GM08714 (cell line): ENCODE results near the gene HPS1.

Experiments used
- H3K4me3 ChIP-seq: fragments of 200-500 bp; sonication (Bioruptor generic); 2 replicates; pipeline ENCODE4 v1.5.1; 2014; ENCODE audit warnings: mild to moderate bottlenecking, low read length, inconsistent platforms
- ZNF274 ChIP-seq: IDR thresholded peaks from 2 replicates; pipeline ENCODE4 v1.6.1; 2012; ENCODE audit warnings: mild to moderate bottlenecking, low read depth, low read length

Gene HPS1

DNA sequence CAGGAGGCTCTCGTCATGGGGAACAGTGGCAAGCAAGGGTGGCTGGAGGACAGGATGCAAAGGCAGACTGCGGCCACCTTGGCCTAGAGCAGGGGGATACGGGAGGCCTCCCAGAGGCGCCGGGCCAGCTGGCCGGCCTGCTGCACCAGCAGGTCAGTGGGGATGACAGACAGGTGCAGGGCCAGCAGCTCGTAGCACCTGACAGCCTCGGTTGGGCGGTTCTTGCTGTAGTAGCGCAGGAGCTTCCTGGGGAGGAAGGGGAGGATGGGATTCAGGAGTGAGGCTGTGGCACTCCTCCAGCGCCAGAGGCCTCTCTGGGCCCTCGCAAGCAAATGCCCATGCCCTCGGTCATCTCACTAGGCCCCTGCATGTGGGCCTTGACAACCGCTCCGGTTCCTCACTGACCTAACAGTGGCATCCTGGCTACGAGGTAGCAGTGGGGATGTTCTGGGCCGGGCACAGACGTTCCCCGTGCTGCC is 29.2 kb downstream of the HPS1 start:
- TF ChIP-seq ZNF274: no peak
- H3K4me3 ChIP-seq: no peak overlapping the region

GRCh38 chr10:98416606-98417388 is 29.9 kb downstream of the HPS1 start:
- H3K4me3 ChIP-seq: no peak overlapping the region
- no peak for TF ChIP-seq ZNF274

GRCh38 chr10:98415731-98416119 is 31.0 kb downstream of the HPS1 start:
- no peak overlapping the region for H3K4me3 ChIP-seq
- no peak for TF ChIP-seq ZNF274

GRCh38 chr10:98414932-98415730 is 31.6 kb downstream of the HPS1 start, which contains the start of gene PYROXD2:
TSS of gene PYROXD2 (minus strand) at chr10:98415182. CDS start at chr10:98415135, 47 bp downstream.
- peak within 1 kb of the TSS; percentile 37; the same call in 1 of the 2 replicates for H3K4me3 ChIP-seq
- TF ChIP-seq ZNF274: no peak

DNA sequence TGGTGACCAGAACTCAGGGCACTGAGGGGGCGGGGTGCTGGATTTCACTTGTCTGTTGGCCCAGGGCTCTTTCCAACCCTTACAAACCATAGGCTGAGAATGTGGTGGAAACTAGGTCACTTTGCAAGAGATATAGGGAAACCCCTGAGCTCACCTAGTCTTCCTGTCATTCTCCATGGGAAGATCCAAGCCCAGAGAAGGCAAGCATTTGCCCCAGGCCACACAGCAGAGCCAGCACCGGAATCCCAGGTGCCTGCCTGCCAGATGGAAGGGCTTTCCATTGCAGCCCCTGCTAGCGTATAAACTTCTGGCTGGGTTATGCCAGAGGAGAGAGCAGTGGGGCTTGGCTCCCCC is 32.2 kb downstream of the HPS1 start:
- H3K4me3 ChIP-seq: peak overlapping the region; percentile 37; the same call in 1 of the 2 replicates
- no peak for TF ChIP-seq ZNF274

GRCh38 chr10:98411768-98412167 is 35.0 kb downstream of the HPS1 start:
- H3K4me3 ChIP-seq: no peak overlapping the region
- TF ChIP-seq ZNF274: no peak

DNA sequence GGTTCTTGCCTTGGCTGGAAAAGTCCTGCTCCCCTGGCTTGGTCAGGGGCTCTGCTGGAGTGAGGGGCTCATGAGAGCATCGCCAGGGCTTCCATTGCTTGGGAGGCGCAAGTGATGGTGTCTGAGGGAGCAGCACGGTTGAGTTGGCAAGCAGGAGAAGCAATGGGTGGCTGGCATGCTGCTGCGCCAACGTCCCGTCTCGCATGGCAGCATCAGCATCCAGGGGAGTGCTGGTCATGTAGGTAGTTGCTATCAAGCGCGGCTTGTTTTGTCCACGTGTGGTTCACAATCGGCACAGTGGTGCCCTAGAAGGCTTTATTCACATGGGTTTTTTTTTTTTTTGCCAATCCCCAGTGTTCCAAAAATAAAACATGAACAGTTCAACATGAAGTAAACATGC is 35.6 kb downstream of the HPS1 start:
- H3K4me3 ChIP-seq: no peak overlapping the region
- TF ChIP-seq ZNF274: no peak

GRCh38 chr10:98410759-98411158 is 36.0 kb downstream of the HPS1 start:
- no peak for TF ChIP-seq ZNF274
- H3K4me3 ChIP-seq: no peak overlapping the region

DNA sequence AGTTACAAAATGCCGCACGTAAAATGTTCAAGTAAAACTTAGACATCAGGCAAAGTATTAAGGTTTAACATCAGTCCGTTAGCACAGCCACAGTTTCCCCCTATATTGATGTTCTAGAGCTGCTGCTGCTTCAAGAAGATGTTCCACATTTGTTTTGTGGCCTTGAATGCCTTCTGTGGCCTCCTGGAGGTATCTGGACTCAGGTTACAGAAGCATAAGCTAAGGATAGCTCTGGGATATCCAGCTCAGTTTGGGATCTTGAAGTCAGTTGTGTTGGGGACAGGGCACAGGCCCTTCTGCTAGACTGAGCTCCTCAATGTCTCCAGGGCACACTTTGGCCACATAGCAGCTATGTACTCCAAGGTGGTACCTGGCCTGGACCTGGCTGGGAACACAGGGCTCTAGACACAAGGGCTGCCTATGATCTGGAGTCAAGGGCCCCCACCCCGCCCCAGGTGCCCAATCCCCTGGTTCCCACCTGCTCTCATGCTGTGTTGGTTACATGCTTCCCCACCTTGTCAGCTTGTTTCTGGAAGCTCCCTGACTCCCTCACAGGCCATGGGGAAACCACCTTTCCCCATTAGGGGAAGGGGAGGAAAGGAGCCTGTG is 36.5 kb downstream of the HPS1 start:
- H3K4me3 ChIP-seq: no peak overlapping the region
- TF ChIP-seq ZNF274: no peak

- H3K4me3 ChIP-seq: no peak overlapping the region
- TF ChIP-seq ZNF274: no peak
Observed at GRCh38 chr10:98408799-98409198, 37.9 kb downstream of the HPS1 start.

DNA sequence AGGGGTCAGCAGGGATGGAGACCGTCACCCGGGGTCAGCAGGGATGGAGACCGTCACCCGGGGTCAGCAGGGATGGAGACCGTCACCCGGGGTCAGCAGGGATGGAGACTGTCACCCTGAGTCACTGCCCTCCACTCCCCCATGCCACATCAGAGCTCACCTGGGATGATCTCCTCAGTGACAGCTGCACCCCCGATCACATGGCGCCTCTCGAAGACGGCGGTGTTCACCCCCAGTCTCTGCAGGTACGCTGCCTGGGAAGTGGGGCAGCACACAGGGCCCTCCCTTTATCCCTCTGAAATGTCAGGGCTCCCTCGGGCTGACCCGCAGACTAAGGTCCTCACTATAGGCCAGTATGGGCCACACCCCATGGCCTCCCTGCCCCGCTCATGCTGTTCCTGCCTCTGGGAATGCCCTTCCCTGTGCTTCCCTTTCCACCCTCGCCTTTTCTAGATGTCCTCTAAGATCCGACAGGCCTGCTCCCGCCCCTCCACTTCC is 38.9 kb downstream of the HPS1 start:
- TF ChIP-seq ZNF274: no peak
- no peak overlapping the region for H3K4me3 ChIP-seq

- TF ChIP-seq ZNF274: no peak
- H3K4me3 ChIP-seq: no peak overlapping the region
Observed at GRCh38 chr10:98407017-98407743, 39.6 kb downstream of the HPS1 start.

GRCh38 chr10:98405422-98405821 is 41.3 kb downstream of the HPS1 start:
- no peak overlapping the region for H3K4me3 ChIP-seq
- no peak for TF ChIP-seq ZNF274
